Prostate gland (tissue), 2 donors: ENCODE data around the gene KANK2.
A peak's percentile ranks its signal among the peaks of the same experiment; 100 is the strongest.

ENCODE experiments used
- POLR2A ChIP-seq: fragments of 450-650 bp; IDR thresholded peaks from one replicate; pipeline ENCODE4 v1.6.1; 2016; ENCODE audit warnings: antibody characterized with exemption, mild to moderate bottlenecking
- POLR2AphosphoS5 ChIP-seq: sonication (generic); formaldehyde crosslinking; IDR thresholded peaks from one replicate; pipeline ENCODE4 v1.6.1; 2017; ENCODE audit warnings: antibody characterized with exemption
- TF ChIP-seq, protein P1 (sequence below), 4 experiments: fragments of 200-600 bp in 2 of 4; fragments of 450-650 bp in 2 of 4; sonication (generic) in 2 of 4; IDR thresholded peaks; 1 replicate in 3 of 4; 2 replicates in 1 of 4; pipeline ENCODE4 v1.5.1; 2016 to 2019; ENCODE audit warnings: antibody characterized with exemption in 4 of 4, mild to moderate bottlenecking in 2 of 4, moderate library complexity in 2 of 4

- TF ChIP-seq POLR2A = no peak
- TF ChIP-seq, protein P1, sequence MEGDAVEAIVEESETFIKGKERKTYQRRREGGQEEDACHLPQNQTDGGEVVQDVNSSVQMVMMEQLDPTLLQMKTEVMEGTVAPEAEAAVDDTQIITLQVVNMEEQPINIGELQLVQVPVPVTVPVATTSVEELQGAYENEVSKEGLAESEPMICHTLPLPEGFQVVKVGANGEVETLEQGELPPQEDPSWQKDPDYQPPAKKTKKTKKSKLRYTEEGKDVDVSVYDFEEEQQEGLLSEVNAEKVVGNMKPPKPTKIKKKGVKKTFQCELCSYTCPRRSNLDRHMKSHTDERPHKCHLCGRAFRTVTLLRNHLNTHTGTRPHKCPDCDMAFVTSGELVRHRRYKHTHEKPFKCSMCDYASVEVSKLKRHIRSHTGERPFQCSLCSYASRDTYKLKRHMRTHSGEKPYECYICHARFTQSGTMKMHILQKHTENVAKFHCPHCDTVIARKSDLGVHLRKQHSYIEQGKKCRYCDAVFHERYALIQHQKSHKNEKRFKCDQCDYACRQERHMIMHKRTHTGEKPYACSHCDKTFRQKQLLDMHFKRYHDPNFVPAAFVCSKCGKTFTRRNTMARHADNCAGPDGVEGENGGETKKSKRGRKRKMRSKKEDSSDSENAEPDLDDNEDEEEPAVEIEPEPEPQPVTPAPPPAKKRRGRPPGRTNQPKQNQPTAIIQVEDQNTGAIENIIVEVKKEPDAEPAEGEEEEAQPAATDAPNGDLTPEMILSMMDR (IDR thresholded peaks at IDR 0.05) = peak; percentile 63 to 94 (median 88)
- TF ChIP-seq POLR2AphosphoS5 = peak; percentile 66
Observed at GRCh38 chr19:11137542-11138384, 59.6 kb downstream of the KANK2 start.
